SK-N-MC (cell line): ENCODE results near the gene CLSTN2.

Source experiments
- EZH2 ChIP-seq: fragments of 200-600 bp; sonication (generic); IDR thresholded peaks from one replicate; pipeline ENCODE4 v1.6.1; 2017; ENCODE audit warnings: antibody characterized with exemption
- FOXP2 ChIP-seq: optimal IDR thresholded peaks from 2 replicates; pipeline ENCODE3; 2011; ENCODE audit warnings: mild to moderate bottlenecking, moderate library complexity; ENCODE audit not compliant: insufficient read depth; ENCODE audit errors: extremely low read length, control extremely low read depth
- POLR2AphosphoS5 ChIP-seq: IDR thresholded peaks from 2 replicates; pipeline ENCODE4 v1.6.1; 2012; ENCODE audit warnings: mild to moderate bottlenecking, low read depth, low read length, borderline replicate concordance

- TF ChIP-seq POLR2AphosphoS5 (no peak), EZH2 (no peak), FOXP2 (no peak)
Observed at GRCh38 chr3:140246578-140246977, 311.6 kb downstream of the CLSTN2 start.
